Astrocyte (in vitro differentiated cells and primary cell): ENCODE results near the gene BORCS5.

Experiments used
- EZH2 ChIP-seq: IDR thresholded peaks from 2 replicates; pipeline ENCODE4 v1.6.1; 2012; ENCODE audit warnings: mild to moderate bottlenecking, low read length, inconsistent platforms; ENCODE audit not compliant: insufficient read depth
- TF ChIP-seq, protein P1 (sequence below): IDR thresholded peaks from 2 replicates; pipeline ENCODE4 v1.5.1; 2011; ENCODE audit warnings: low read depth, mild to moderate bottlenecking, inconsistent platforms, low read length, moderate library complexity; ENCODE audit not compliant: insufficient read depth

GRCh38 chr12:12470751-12471306, 114.0 kb downstream of the BORCS5 start:
- TF ChIP-seq, protein P1, sequence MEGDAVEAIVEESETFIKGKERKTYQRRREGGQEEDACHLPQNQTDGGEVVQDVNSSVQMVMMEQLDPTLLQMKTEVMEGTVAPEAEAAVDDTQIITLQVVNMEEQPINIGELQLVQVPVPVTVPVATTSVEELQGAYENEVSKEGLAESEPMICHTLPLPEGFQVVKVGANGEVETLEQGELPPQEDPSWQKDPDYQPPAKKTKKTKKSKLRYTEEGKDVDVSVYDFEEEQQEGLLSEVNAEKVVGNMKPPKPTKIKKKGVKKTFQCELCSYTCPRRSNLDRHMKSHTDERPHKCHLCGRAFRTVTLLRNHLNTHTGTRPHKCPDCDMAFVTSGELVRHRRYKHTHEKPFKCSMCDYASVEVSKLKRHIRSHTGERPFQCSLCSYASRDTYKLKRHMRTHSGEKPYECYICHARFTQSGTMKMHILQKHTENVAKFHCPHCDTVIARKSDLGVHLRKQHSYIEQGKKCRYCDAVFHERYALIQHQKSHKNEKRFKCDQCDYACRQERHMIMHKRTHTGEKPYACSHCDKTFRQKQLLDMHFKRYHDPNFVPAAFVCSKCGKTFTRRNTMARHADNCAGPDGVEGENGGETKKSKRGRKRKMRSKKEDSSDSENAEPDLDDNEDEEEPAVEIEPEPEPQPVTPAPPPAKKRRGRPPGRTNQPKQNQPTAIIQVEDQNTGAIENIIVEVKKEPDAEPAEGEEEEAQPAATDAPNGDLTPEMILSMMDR = no peak
- no peak for TF ChIP-seq EZH2
